H7 (cell line): ENCODE measurements around the gene ATXN2. TPM values are rescaled to one million over a fixed set of nuclear protein-coding genes. Genes with fewer than 3 reads are reported as not detected.
"Not testable (repeated sequence)": the region's sequence is repeated elsewhere in the genome, so short reads cannot be mapped to it uniquely, and the experiment has no call there.

Experiments used
- DNase-seq: peaks from one replicate; pipeline ENCODE4 v3.0.0; 2012
- H3K27me3 ChIP-seq: 2 replicates; pipeline ENCODE4 v1.6.0; 2011; ENCODE audit warnings: mild to moderate bottlenecking, low read length; ENCODE audit not compliant: control insufficient read depth, insufficient read depth
- H3K36me3 ChIP-seq: replicated peaks from 2 replicates; pipeline ENCODE4 v1.5.1; 2011; ENCODE audit warnings: low read length; ENCODE audit not compliant: control insufficient read depth, insufficient read depth
- H3K4me3 ChIP-seq: 2 replicates; pipeline ENCODE4 v1.5.1; 2011; ENCODE audit warnings: low read depth, mild to moderate bottlenecking, control low read depth, low read length, moderate library complexity; ENCODE audit not compliant: insufficient read depth
- total RNA-seq: library from RNA; depleted of rRNA; stranded (reverse); fragments of >200 nt; shearing (Covaris generic); gene quantifications from 2 replicates; pipeline ENCODE4 v1.2.3, GENCODE V29; 2014

Gene ATXN2
- total RNA-seq, 1 experiment from 2014 or later = 14.4 TPM

DNA sequence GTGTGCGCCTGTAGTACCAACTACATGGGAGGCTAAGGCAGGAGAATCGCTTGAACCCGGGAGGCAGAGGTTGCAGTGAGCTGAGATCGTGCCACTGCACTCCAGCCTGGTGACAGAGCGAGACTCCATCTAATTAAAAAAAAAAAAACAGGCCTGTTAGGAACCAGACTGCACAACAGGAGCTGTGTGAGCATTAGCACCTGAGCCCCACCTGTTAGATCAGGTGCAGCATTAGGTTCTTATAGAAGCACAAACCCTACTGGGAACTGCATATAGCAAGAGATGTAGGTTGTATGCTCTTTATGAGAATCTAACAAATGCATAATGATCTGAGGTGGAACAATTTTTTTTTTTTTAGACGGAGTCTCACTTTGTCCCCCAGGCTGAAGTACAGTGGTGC, 8.6 kb downstream of the ATXN2 start:
- DNase-seq = no peak
- Histone ChIP-seq H3K4me3 (no peak overlapping the region), H3K36me3 (no peaks in the 10 kb centered on the region), H3K27me3 (no peaks in the 10 kb centered on the region)

DNA sequence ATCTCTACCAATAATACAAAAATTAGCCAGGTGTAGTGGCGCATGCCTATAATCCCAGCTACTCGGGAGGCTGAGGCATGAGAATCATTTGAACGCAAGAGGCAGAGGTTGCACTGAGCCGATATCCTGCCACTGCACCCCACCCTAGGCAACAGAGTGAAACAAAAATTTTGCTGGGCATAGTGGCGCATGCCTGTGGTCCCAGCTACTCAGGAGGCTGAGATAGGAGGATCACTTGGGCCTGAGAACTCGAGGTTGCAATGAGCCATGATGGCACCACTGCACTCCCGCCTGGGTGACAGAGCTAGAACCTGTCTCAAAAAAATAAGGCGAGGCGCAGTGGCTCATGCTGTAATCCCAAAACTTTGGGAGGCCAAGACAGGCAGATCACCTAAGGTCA, 9.5 kb downstream of the ATXN2 start:
- H3K4me3 ChIP-seq = no peak overlapping the region
- DNase-seq = no peak

DNA sequence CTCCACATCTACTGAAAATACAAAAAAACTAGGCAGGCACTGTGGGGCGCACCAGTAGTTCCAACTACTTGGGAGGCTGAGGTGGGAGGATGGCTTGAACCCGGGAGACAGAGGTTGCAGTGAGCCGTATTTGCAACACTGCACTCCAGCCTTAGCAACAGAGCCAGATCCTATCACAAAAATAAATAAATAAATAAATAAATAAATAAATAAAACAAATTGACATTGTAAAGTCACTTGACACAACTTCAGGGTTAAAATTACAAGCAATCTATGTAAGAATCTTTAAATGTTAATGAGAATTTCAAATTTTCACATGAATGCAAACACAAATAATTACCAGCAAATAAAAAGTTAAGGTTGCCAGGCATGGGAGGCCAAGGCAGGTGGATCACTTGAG, 11.1 kb downstream of the ATXN2 start:
- H3K27me3 ChIP-seq = no peaks in the 10 kb centered on the region
- no peaks in the 10 kb centered on the region for H3K36me3 ChIP-seq
- no peak for DNase-seq
- H3K4me3 ChIP-seq = no peak overlapping the region

More for the DNA sequence above, 9.5 kb downstream of the ATXN2 start:
- Histone ChIP-seq H3K27me3 (no peaks in the 10 kb centered on the region), H3K36me3 (no peaks in the 10 kb centered on the region)

DNA sequence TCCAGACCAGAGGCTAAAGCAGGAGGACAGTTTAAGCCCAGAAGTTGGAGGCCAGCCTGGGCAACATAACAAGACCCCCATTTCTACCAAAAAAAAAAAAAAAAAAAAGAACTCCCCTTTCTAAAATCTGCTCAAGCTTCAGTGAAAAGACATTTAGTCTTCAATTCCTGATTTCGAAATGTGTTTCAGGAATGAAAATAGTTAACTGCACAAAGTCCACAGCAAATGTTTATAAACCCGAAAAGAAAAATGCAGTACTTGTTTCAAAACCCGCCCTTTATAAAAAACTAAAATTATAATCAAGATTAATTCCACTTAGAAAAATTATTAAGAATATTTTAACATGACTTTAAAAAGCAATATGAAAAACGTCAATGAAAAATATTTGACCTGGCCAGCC, 12.1 kb downstream of the ATXN2 start:
- Histone ChIP-seq H3K36me3 (no peaks in the 10 kb centered on the region), H3K27me3 (no peaks in the 10 kb centered on the region), H3K4me3 (no peak overlapping the region)
- no peak for DNase-seq

- Histone ChIP-seq H3K36me3 (no peaks in the 10 kb centered on the region), H3K27me3 (no peaks in the 10 kb centered on the region), H3K4me3 (no peak overlapping the region)
- no peak for DNase-seq
These were observed 13.4 kb downstream of the ATXN2 start for GRCh38 chr12:111585690-111586089.

DNA sequence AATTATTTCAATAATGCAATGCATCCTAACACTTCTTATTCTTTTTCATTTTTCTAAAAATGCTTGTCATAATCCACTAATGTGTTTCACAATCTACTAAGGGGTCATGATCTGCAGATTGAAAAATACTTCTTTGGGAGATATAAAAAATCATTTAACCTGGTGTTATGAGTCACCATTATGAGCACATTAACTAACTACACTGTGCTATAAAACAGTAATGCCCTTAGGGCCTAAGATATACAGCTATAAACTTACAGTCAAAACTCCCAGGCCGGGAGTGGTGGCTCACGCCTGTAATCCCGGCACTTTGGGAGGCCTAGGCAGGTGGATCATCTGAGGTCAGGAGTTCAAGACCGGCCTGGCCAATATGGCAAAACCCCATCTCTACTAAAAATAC, 14.2 kb downstream of the ATXN2 start:
- Histone ChIP-seq H3K27me3 (no peaks in the 10 kb centered on the region), H3K36me3 (no peaks in the 10 kb centered on the region), H3K4me3 (no peak overlapping the region)
- no peak for DNase-seq

GRCh38 chr12:111583506-111583905, 15.6 kb downstream of the ATXN2 start:
- not testable (repeated sequence) for DNase-seq, H3K27me3 ChIP-seq, H3K4me3 ChIP-seq, H3K36me3 ChIP-seq

- DNase-seq = no peak
- Histone ChIP-seq H3K36me3 (no peaks in the 10 kb centered on the region), H3K27me3 (no peaks in the 10 kb centered on the region), H3K4me3 (no peak overlapping the region)
These were observed 16.9 kb downstream of the ATXN2 start for GRCh38 chr12:111582133-111582747.

- Histone ChIP-seq H3K4me3 (no peak overlapping the region), H3K27me3 (no peaks in the 10 kb centered on the region), H3K36me3 (no peaks in the 10 kb centered on the region)
- no peak for DNase-seq
These were observed 17.5 kb downstream of the ATXN2 start for GRCh38 chr12:111581434-111582132.

- no peak for DNase-seq
- Histone ChIP-seq H3K27me3 (no peaks in the 10 kb centered on the region), H3K4me3 (no peak overlapping the region), H3K36me3 (no peaks in the 10 kb centered on the region)
These were observed 18.4 kb downstream of the ATXN2 start for GRCh38 chr12:111580737-111581136.

DNA sequence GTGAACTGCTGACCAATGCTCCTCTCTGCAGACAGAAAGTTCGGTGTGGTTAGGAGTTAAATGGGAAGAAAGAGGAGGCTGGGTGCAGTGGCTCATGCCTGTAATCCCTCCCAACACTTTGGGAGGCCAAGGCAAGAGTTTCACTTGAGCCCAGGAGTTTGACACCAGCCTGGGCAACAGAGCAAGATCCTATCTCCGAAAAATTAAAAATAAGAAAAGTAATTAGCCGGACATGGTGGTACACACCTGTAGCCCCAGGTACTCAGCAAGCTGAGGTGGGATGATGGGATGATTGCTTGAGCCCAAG, 19.0 kb downstream of the ATXN2 start:
- H3K36me3 ChIP-seq = no peaks in the 10 kb centered on the region
- H3K27me3 ChIP-seq = no peaks in the 10 kb centered on the region
- H3K4me3 ChIP-seq = no peak overlapping the region
- no peak for DNase-seq

DNA sequence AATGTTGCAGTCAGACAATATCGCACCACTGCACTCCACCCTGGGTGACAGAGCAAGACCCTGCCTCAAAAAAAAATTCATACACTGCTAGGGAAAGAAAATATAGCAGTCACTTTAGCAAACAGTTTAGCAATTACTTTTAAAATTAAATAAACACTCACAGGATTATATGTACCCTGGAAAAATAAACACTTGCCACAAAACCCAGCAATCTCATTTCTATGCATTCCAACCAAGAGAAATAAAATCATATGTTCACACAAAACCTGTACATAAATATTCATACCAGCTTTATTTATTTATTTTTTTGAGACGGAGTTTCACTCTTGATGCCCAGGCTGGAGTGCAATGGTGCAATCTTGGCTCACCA, 20.2 kb downstream of the ATXN2 start:
- H3K36me3 ChIP-seq = no peaks in the 10 kb centered on the region
- no peak for DNase-seq
- no peaks in the 10 kb centered on the region for H3K27me3 ChIP-seq
- no peak overlapping the region for H3K4me3 ChIP-seq

DNA sequence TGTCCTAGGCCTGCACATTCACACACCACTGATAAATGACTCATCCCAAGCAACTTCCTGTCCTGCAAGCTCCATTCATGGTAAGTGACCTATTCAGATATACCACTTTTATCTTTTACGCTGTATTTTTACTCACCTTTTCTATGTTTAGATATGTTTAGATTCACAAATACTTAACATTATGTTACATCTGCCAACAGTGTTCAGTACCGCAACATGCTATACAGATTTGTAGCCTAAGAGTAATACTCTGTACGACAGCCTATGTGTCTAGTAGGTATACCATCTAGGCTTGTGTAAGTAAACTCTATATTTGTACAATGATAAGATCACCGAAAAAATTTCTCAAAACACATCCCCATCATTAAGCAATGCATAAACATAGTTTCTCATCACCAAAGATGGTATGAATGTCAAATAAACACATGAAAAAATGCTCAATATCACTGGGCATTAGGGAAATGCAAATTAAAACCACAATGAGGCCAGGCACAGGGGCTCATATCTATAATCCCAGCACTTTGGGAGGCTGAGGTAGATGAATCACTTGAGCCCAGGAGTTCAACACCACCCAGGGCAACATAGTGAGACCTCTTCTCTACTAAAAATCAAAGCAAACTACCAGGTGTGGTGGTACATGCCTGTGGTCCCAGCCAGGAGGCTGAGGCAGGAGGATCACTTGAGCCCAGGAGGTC, 20.7 kb downstream of the ATXN2 start:
- Histone ChIP-seq H3K4me3 (no peak overlapping the region), H3K27me3 (no peaks in the 10 kb centered on the region)
- DNase-seq = no peak

DNA sequence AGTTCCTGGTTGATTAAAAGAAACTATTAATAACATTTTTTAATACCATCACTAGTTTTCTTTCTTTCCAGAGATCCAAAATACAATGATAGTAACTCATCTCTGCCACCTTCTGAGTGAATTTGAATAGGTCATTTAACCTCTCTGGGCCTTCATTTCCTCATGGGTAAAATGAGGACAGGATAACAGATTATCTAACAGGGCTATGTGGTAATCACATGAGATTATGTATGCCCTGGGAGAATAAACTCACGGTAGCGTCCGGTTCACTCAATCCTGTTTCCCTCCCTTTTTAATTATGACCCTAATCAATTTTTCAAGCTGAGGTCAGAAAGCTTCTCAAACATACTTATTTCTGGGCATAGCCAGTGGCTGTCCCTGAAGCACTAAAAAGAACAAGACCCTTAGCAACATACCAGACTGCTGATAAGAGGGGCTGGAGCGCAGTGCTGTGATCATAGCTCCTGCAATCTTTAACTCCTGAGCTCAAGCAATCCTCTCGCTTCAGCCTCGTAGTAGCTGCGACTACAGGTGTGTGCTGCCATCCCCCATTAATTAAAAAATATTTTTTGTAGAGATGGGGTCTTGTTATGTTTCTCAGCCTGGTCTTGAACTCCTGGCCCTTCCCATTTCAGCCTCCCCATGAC, 24.2 kb downstream of the ATXN2 start:
- no peaks in the 10 kb centered on the region for H3K27me3 ChIP-seq
- H3K4me3 ChIP-seq = no peak overlapping the region
- DNase-seq = no peak
- H3K36me3 ChIP-seq = no peaks in the 10 kb centered on the region

More for the DNA sequence above, 20.7 kb downstream of the ATXN2 start:
- H3K36me3 ChIP-seq = no peaks in the 10 kb centered on the region

- no peak for DNase-seq
These were observed 25.6 kb downstream of the ATXN2 start for GRCh38 chr12:111573476-111573875.

More at GRCh38 chr12:111573476-111573875, 25.6 kb downstream of the ATXN2 start:
- no peak overlapping the region for H3K4me3 ChIP-seq
- no peaks in the 10 kb centered on the region for H3K36me3 ChIP-seq
- H3K27me3 ChIP-seq = no peaks in the 10 kb centered on the region
